Measurements from ENCODE around the gene CLMN. TPM values are rescaled to one million over a fixed set of nuclear protein-coding genes. Genes with fewer than 3 reads are reported as not detected.

CLMN gene
- total RNA-seq, 1 experiment from 2014 or later, result 1.5 TPM

DNA sequence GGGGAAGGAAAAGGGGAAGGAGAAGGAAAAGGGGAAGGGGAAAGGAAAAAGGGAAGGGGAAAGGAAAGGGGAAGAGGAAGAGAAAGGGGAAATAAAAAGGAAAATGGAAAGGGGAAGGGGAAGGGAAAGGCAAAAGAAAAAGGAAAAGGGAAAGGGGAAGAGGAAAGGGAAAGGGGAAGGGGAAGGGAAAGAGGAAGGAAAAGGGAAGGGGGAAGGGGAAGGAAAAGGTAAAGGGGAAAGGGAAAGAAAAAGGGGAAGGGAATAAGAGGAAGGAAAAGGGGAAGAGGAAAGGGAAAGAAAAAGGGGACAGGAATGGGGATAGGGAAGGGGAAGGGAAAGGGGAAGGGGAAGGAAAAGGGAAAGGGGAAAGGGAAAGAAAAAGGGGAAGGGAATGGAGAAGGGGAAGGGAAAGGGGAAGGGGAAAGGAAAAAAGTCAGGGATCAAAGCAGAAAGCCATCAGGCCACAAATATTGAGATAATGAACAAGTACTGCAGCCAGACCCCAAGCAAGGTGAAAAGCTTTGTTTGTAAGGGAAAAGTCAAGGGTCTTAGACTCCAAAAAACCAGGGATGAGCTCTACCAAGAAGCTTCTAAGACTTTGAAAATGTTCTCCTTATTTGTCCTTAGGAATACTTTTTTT lies 182.4 kb downstream of the CLMN start:
- no peak for DNase-seq (ENCODE audit: low spot score)

GRCh38 chr14:95136631-95137030 lies 183.1 kb downstream of the CLMN start:
- DNase-seq (ENCODE audit: low spot score), result no peak

DNA sequence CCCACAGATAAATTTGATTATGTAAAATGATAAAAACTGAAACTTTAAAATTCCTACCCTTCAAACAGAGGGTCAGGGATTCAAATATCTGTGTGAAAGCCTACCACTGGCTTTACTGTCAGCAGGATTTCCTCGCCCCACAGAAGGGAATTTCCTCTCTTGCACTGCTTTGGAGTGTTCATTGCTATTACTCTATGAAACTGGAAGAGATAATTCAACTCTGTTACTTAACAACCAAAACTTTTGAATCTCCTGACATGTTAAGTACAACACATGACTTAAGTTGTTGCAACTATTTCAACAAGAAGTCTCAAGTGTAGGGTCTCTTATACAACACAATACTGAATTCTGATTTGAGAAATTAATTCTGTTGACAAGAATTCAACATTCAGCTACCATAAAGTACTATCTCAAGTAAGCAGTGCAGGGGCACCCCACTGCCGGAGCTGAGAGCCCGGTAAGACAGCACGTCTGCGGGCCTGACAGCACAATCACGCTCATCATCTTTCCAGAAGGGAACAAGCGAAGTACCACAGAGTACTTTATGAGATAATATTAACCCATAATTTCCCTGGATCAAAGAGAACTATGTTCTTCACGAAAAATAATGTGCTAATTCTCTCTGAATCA lies 185.3 kb downstream of the CLMN start:
- DNase-seq (ENCODE audit: low spot score), result no peak

DNA sequence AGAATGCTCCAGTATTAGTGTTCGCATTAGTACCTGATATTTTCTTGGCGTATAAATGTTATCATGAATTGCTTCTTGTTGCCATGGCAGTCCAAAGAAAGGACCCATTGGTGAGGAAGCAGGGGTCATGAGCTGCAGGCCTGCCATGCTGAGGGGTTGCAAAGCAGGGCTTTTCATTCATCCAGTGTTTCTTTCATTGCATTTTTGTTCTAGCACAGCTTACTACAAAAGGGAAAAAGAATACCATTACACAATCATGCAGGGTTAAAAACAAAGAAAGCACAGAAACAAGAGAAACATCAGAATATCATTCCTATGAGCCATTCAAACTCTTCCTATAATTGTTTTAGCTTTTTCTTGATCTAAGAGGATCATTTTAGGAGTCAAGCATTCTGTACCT lies 186.4 kb downstream of the CLMN start:
- DNase-seq (ENCODE audit: low spot score), result no peak

DNA sequence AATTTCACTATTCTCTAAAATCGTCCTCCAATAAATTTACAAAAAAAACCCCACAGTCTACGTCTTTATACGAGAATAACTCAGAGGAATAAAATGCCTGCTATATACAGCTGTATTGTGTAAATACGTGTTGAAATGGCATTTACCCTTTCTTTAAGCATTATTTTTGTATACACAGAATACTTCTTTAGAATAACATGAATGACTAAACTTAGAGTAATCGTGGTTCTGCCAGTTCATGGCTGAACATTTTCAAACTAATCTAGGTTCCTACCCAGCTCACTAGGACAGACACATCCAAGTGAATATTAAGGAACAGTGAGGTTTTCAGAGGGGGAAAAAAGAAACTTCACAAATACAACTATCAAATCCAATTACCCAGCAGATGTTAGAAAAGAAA lies 186.9 kb downstream of the CLMN start:
- DNase-seq (ENCODE audit: low spot score), result no peak

Other genes with a start within 250 kb of the CLMN start
- gene DICER1, start 162.4 kb downstream of the CLMN start, total RNA-seq (2014; rRNA removed; shearing (Covaris generic)), result 22.8 and 65.8 TPM in 2 replicates
- 0.14 and 0.91 TPM in 2 replicates for gene SYNE3, start 196.7 kb upstream of the CLMN start, total RNA-seq (2014; rRNA removed; shearing (Covaris generic))
- gene GLRX5, start 215.1 kb upstream of the CLMN start, total RNA-seq (2014; rRNA removed; shearing (Covaris generic)), result 53.1 and 56.1 TPM in 2 replicates